GM12864 (cell line): Measurements from ENCODE around the gene FCRL6.

Source experiments
- DNase-seq: peaks from one replicate; pipeline ENCODE4 v3.0.0-alpha.2; 2011; ENCODE audit warnings: low read depth
- H3K4me3 ChIP-seq: 2 replicates; pipeline ENCODE4 v1.5.1; 2011; ENCODE audit warnings: mild to moderate bottlenecking, low read depth, low read length, control low read depth
- TF ChIP-seq, protein P1 (sequence below): IDR thresholded peaks from 2 replicates; pipeline ENCODE4 v1.5.1; 2011; ENCODE audit warnings: low read depth, mild to moderate bottlenecking, moderate library complexity, low read length, control low read depth, inconsistent platforms; ENCODE audit errors: missing control alignments

The FCRL6 gene

DNA sequence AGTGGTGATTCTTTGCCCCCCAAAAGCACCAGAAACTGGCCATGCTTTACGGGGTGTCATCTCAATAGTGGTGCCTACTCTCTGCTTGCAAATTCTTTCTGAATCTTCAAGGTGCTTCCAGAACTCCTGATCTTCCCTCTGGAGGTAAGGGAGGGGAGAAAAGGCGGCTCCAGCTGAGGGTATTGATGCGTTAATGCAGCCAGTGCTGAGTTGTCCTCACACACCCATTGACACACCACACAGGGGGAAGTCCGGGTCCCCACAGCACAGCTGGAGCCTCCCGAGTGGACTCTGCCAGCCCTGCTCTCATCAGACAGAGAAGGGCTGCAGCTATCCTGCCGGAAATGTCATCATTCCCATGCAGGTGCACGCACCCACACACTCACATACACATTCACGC lies 59.1 kb downstream of the FCRL6 start:
- TF ChIP-seq, protein P1, sequence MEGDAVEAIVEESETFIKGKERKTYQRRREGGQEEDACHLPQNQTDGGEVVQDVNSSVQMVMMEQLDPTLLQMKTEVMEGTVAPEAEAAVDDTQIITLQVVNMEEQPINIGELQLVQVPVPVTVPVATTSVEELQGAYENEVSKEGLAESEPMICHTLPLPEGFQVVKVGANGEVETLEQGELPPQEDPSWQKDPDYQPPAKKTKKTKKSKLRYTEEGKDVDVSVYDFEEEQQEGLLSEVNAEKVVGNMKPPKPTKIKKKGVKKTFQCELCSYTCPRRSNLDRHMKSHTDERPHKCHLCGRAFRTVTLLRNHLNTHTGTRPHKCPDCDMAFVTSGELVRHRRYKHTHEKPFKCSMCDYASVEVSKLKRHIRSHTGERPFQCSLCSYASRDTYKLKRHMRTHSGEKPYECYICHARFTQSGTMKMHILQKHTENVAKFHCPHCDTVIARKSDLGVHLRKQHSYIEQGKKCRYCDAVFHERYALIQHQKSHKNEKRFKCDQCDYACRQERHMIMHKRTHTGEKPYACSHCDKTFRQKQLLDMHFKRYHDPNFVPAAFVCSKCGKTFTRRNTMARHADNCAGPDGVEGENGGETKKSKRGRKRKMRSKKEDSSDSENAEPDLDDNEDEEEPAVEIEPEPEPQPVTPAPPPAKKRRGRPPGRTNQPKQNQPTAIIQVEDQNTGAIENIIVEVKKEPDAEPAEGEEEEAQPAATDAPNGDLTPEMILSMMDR: no peak
- no peak overlapping the region for H3K4me3 ChIP-seq
- no peak for DNase-seq

DNA sequence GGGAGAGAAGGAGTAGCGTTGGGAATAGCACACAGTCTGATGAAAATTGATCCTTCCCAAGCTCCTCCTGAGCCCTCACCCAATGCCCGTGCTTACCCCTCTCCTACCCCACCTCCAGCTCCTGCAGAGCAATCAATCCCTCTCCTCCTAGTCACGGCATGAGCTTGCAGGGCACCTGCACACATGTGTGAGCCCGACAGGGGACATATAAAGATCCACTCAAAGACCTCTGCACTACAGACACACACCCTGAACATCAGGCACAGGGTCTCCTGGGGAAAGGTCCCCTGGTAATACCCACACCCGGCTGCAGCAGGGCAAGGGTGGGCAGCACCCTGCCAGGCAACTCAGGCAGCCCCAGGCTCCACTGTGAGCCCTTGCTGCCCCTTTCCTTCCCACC lies 59.9 kb downstream of the FCRL6 start:
- TF ChIP-seq, protein P1: no peak
- no peak for DNase-seq
- H3K4me3 ChIP-seq: no peak overlapping the region

DNA sequence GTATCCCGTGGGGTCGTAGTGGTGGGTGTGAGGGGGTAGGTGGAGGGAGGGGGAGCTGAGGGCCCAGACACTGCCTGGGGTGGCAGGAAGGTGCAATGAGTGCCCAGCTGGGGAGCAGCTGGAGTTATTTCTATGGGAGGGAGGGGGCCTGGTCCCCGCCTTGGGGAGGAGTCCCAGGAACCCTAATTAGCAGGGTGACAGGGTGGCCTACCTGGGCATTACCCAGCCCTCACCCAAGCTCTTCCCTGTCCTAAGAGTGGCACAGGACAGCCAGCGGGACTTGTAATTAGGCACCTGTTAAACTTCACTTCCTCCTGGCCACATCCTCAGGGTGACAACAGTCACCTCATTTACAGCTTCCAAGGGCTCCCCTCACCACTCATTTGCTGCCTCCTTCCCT lies 60.4 kb downstream of the FCRL6 start, which contains the start of gene VSIG8:
VSIG8 (minus strand) TSS at position 101 of the 400 bp plus-strand sequence. CDS start 136 bp downstream, outside the sequence.
- DNase-seq: no peak
- TF ChIP-seq, protein P1: no peak
- no peak within 1 kb of the TSS for H3K4me3 ChIP-seq

DNA sequence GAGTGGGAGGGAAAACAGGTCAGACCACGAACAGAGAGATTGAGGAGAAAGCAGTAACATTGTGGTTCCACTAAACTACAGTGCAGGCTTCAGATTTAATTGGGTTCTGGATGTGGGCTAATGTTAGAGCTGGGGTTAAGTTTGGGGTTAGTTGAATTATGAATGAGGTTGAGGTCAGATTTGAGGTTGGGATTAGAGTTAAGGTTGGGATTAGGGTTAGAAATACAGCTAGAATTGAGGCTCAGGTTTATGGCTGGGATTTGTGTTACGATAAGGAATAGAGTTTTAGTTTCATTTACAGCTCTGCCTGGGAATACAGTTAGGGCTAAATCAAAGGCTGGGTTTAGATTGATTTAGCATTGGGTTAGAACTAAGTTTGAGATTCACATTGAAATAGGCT lies 62.1 kb downstream of the FCRL6 start:
- TF ChIP-seq, protein P1: no peak
- DNase-seq: no peak

More for the DNA sequence above, 62.1 kb downstream of the FCRL6 start:
- no peak overlapping the region for H3K4me3 ChIP-seq
